ENCODE measurements around the gene ANKRD16.
"Not testable (repeated sequence)": the region's sequence is repeated elsewhere in the genome, so short reads cannot be mapped to it uniquely, and the experiment has no call there.

The ANKRD16 gene

DNA sequence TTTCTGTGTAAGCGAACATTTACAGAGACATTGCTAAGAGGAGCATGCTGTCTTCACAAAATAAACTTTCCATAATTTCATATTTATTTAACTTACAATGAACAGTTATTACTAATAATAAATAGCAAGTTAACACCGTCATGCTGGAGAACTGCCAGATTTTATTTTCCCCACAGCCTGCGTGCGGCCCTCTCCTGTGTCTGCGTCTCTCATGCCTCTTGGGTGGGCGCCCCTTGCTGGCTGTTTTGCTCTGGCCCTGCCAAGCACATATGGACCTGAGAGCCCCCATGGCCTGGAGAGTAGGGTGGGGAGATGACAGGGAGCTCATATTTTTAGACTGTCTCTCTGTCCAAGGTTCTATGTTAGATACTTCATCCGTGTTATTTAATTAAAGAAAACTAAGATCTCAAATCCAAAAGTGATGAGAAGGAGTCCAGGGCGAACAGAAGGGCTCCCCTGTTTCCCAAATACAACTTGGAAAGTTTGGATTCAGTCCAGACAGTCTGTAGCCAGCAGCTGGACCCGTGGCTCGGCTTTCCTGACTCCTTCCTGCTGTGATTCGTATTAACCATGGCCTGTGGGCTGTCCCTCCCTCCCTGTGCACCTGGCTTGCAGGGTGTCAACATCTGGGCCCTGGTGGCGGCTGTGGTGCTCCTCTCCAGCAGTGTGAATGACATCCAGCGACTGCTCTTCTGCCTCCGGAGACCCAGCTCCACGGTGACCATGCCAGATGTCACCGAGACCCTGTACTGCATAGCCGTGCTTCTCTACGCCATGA is 20.8 kb upstream of the ANKRD16 start:
- Histone ChIP-seq H3K27me3 (ENCODE audit: insufficient read depth, low read depth, severe bottlenecking) (no peaks in the 10 kb centered on the region), H3K4me3 (ENCODE audit: low read depth, low read length) (no peak overlapping the region), H3K27ac (no peak overlapping the region), H3K36me3 (no peaks in the 10 kb centered on the region; the same call in 1 of the 2 replicates), H3K9me3 (ENCODE audit: severe bottlenecking) (no peaks in the 10 kb centered on the region)
- DNase-seq, result no peak
- TF ChIP-seq, protein P1, sequence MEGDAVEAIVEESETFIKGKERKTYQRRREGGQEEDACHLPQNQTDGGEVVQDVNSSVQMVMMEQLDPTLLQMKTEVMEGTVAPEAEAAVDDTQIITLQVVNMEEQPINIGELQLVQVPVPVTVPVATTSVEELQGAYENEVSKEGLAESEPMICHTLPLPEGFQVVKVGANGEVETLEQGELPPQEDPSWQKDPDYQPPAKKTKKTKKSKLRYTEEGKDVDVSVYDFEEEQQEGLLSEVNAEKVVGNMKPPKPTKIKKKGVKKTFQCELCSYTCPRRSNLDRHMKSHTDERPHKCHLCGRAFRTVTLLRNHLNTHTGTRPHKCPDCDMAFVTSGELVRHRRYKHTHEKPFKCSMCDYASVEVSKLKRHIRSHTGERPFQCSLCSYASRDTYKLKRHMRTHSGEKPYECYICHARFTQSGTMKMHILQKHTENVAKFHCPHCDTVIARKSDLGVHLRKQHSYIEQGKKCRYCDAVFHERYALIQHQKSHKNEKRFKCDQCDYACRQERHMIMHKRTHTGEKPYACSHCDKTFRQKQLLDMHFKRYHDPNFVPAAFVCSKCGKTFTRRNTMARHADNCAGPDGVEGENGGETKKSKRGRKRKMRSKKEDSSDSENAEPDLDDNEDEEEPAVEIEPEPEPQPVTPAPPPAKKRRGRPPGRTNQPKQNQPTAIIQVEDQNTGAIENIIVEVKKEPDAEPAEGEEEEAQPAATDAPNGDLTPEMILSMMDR (IDR thresholded peaks at IDR 0.05; ENCODE audit: low read depth, low read length), result no peak

DNA sequence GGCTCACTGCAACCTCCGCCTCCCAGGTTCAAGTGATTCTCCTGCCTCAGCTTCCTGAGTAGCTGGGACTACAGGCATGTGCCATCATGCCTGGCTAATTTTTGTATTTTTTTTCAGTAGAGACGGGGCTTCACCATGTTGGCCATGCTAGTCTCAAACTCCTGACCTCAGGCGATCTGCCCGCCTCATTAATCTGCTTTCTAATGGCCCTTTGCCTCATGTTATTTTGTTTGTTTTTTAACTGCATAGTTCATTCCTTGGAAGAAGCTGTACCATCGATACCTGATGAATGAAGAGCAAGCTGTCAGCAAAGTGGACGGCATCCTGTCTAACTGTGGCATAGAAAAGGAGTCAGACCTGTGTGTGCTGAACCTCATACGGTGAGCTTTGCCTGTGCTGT is 19.0 kb upstream of the ANKRD16 start:
- DNase-seq; H3K27ac ChIP-seq; H3K9me3 ChIP-seq (ENCODE audit: severe bottlenecking); H3K36me3 ChIP-seq; H3K27me3 ChIP-seq (ENCODE audit: insufficient read depth, low read depth, severe bottlenecking); H3K4me3 ChIP-seq (ENCODE audit: low read depth, low read length): not testable (repeated sequence)

GRCh38 chr10:5906651-5907050 is 17.0 kb upstream of the ANKRD16 start:
- H3K9me3 ChIP-seq (ENCODE audit: severe bottlenecking), result no peaks in the 10 kb centered on the region
- TF ChIP-seq, protein P1 (IDR thresholded peaks at IDR 0.05; ENCODE audit: low read depth, low read length), result no peak
- no peak overlapping the region for H3K27ac ChIP-seq
- H3K27me3 ChIP-seq (ENCODE audit: insufficient read depth, low read depth, severe bottlenecking), result no peaks in the 10 kb centered on the region
- no peaks in the 10 kb centered on the region; the same call in 1 of the 2 replicates for H3K36me3 ChIP-seq
- no peak overlapping the region for H3K4me3 ChIP-seq (ENCODE audit: low read depth, low read length)
- DNase-seq, result no peak

- no peaks in the 10 kb centered on the region for H3K27me3 ChIP-seq (ENCODE audit: insufficient read depth, low read depth, severe bottlenecking)
- TF ChIP-seq, protein P1 (IDR thresholded peaks at IDR 0.05; ENCODE audit: low read depth, low read length), result no peak
These were observed 16.3 kb upstream of the ANKRD16 start for GRCh38 chr10:5905854-5906507.

DNA sequence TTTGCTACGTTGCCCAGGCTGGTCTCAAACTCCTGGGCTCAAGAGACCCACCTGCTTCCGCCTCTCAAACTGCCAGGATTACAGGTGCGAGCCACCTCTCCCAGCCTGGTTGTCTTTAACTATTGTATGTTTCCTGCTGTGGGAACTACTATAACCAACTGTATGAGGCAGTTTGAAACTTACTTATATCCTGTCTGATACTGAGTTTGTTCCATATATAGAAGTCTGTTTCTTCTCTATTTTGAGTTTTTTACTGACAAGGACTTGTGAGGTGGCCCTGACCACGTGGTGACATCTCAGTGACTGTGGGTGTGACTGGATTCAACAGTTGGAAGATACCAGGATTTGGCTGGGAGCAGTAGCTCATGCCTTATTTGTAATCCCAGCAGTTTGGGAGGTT is 14.5 kb upstream of the ANKRD16 start:
- no peaks in the 10 kb centered on the region for H3K36me3 ChIP-seq
- TF ChIP-seq, protein P1 (IDR thresholded peaks at IDR 0.05; ENCODE audit: low read depth, low read length), result no peak
- no peaks in the 10 kb centered on the region for H3K27me3 ChIP-seq (ENCODE audit: insufficient read depth, low read depth, severe bottlenecking)
- no peaks in the 10 kb centered on the region for H3K9me3 ChIP-seq (ENCODE audit: severe bottlenecking)
- no peak for DNase-seq
- no peak overlapping the region for H3K27ac ChIP-seq
- no peak overlapping the region for H3K4me3 ChIP-seq (ENCODE audit: low read depth, low read length)

More at GRCh38 chr10:5905854-5906507, 16.3 kb upstream of the ANKRD16 start:
- no peak overlapping the region for H3K27ac ChIP-seq
- no peaks in the 10 kb centered on the region; the same call in 1 of the 2 replicates for H3K36me3 ChIP-seq
- no peak overlapping the region for H3K4me3 ChIP-seq (ENCODE audit: low read depth, low read length)
- no peak for DNase-seq
- no peaks in the 10 kb centered on the region for H3K9me3 ChIP-seq (ENCODE audit: severe bottlenecking)

DNA sequence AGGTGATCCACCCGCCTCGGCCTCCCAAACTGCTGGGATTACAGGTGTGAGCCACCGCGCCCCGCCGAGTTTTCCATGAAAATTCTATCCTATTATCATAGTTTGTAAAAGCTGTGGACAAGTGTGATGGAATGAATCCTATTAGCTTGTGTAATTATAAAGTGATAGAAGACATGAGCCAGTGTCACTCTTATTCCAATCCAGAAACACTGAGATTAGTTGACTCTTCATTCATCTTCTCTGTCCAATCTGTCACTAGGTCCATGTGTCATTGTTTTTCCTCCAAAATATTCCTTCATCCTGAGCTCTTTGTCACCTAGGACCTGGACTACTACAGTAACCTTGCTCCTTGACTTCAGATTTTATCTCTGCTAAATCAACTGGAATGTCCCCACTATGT is 13.9 kb upstream of the ANKRD16 start:
- no peaks in the 10 kb centered on the region for H3K36me3 ChIP-seq

More for the DNA sequence above, 13.9 kb upstream of the ANKRD16 start:
- no peak overlapping the region for H3K4me3 ChIP-seq (ENCODE audit: low read depth, low read length)
- H3K27ac ChIP-seq, result no peak overlapping the region
- TF ChIP-seq, protein P1 (IDR thresholded peaks at IDR 0.05; ENCODE audit: low read depth, low read length), result no peak
- no peak for DNase-seq
- no peaks in the 10 kb centered on the region for H3K27me3 ChIP-seq (ENCODE audit: insufficient read depth, low read depth, severe bottlenecking)
- H3K9me3 ChIP-seq (ENCODE audit: severe bottlenecking), result no peaks in the 10 kb centered on the region
